Measurements from ENCODE around the gene DBF4.
A peak's percentile ranks its signal among the peaks of the same experiment; 100 is the strongest.

DNA sequence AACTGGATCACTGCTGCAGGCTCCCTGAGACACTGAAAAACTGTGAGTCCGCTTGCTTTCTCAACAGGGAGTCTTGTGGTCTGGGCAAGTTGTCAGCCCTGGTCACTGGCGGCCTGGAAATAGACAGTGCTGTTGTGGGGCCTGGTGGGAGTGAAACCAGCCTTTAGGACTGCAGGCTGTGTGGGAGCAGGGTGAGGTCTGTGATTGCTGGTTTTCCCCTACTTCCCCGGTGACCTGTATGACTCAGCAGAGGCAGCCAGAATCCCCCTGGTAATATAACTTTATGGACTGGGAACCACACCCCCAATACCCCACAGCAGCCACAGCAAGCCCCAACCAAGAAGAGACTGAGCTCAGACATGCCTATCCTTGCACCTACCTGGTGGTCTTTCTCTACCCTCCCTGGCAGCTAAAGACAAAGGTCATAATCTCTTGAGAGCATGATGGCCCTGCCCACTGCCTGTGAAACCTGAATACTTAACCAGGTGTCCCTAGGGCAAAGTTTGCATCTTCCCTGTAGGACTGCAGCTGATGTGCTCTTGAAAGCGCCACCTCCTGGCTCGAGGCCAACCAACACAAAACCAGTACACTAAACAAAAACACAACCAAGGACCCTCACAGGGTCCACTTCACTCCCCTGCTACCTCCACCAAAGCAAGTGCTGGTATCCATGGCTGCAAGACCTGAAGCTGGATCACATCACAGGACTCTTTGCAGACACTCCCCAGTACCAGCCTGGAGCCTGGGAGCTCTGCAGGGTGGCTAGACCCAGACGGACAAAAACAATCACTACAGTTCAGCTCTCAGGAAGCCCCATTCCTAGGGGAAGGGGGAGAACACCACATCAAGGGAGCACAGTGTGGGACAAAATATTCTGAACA is 50.5 kb downstream of the DBF4 start:
- TF ChIP-seq, protein P1, sequence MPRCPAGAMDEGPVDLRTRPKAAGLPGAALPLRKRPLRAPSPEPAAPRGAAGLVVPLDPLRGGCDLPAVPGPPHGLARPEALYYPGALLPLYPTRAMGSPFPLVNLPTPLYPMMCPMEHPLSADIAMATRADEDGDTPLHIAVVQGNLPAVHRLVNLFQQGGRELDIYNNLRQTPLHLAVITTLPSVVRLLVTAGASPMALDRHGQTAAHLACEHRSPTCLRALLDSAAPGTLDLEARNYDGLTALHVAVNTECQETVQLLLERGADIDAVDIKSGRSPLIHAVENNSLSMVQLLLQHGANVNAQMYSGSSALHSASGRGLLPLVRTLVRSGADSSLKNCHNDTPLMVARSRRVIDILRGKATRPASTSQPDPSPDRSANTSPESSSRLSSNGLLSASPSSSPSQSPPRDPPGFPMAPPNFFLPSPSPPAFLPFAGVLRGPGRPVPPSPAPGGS (CRISPR knock-in tag; IDR thresholded peaks at IDR 0.05), result no peak
- TF ChIP-seq NCOA2 (CRISPR knock-in tag; IDR thresholded peaks at IDR 0.05) (no peak), ZBTB21 (CRISPR knock-in tag; IDR thresholded peaks at IDR 0.05) (no peak), EZH2 (conservative IDR thresholded peaks at IDR 0.05; ENCODE audit: low read depth, low read length) (no peak), HNRNPL (IDR thresholded peaks at IDR 0.05; ENCODE audit: low read depth, low read length) (no peak), TCF12 (IDR thresholded peaks at IDR 0.05) (no peak), TCF12 (CRISPR knock-in tag; IDR thresholded peaks at IDR 0.05) (no peak)
- TF ChIP-seq, protein P2, sequence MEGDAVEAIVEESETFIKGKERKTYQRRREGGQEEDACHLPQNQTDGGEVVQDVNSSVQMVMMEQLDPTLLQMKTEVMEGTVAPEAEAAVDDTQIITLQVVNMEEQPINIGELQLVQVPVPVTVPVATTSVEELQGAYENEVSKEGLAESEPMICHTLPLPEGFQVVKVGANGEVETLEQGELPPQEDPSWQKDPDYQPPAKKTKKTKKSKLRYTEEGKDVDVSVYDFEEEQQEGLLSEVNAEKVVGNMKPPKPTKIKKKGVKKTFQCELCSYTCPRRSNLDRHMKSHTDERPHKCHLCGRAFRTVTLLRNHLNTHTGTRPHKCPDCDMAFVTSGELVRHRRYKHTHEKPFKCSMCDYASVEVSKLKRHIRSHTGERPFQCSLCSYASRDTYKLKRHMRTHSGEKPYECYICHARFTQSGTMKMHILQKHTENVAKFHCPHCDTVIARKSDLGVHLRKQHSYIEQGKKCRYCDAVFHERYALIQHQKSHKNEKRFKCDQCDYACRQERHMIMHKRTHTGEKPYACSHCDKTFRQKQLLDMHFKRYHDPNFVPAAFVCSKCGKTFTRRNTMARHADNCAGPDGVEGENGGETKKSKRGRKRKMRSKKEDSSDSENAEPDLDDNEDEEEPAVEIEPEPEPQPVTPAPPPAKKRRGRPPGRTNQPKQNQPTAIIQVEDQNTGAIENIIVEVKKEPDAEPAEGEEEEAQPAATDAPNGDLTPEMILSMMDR (CRISPR knock-in tag; IDR thresholded peaks at IDR 0.05), result peak; percentile 67
- TF ChIP-seq, protein P3, sequence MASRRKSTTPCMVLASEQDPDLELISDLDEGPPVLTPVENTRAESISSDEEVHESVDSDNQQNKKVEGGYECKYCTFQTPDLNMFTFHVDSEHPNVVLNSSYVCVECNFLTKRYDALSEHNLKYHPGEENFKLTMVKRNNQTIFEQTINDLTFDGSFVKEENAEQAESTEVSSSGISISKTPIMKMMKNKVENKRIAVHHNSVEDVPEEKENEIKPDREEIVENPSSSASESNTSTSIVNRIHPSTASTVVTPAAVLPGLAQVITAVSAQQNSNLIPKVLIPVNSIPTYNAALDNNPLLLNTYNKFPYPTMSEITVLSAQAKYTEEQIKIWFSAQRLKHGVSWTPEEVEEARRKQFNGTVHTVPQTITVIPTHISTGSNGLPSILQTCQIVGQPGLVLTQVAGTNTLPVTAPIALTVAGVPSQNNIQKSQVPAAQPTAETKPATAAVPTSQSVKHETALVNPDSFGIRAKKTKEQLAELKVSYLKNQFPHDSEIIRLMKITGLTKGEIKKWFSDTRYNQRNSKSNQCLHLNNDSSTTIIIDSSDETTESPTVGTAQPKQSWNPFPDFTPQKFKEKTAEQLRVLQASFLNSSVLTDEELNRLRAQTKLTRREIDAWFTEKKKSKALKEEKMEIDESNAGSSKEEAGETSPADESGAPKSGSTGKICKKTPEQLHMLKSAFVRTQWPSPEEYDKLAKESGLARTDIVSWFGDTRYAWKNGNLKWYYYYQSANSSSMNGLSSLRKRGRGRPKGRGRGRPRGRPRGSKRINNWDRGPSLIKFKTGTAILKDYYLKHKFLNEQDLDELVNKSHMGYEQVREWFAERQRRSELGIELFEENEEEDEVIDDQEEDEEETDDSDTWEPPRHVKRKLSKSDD (CRISPR knock-in tag; IDR thresholded peaks at IDR 0.05; ENCODE audit: low read depth), result no peak
